Esophagus muscularis mucosa (tissue), 4 donors: ENCODE measurements around the gene SMG6. TPM values are rescaled to one million over a fixed set of nuclear protein-coding genes. Genes with fewer than 3 reads are reported as not detected.

Source experiments
- DNase-seq: peaks from one replicate; pipeline ENCODE4 v3.0.0-alpha.2; 2017; ENCODE audit errors: extremely low spot score
- H3K27ac ChIP-seq, 4 donors: fragments of 200-600 bp; sonication (generic); replicated peaks in 1 of 4; 1 replicate in 3 of 4; 2 replicates in 1 of 4; pipeline ENCODE4 v1.5.1; 2016 to 2019; ENCODE audit warnings: mild to moderate bottlenecking in 1 of 4
- H3K27me3 ChIP-seq, 4 donors: fragments of 200-600 bp; sonication (generic); one replicate each; pipeline versions ENCODE4 v1.5.1 to v1.6.0; 2016 to 2019
- H3K36me3 ChIP-seq, 4 donors: fragments of 200-600 bp; sonication (generic); one replicate each; pipeline ENCODE4 v1.5.1; 2016 to 2019
- H3K4me1 ChIP-seq, 4 donors: fragments of 200-600 bp; sonication (generic); one replicate each; pipeline ENCODE4 v1.5.1; 2016 to 2019
- H3K4me3 ChIP-seq, 4 donors: fragments of 200-600 bp; sonication (generic); 1 replicate in 2 of 4; 2 replicates in 2 of 4; pipeline ENCODE4 v1.5.1; 2016 to 2019; ENCODE audit warnings: mild to moderate bottlenecking in 4 of 4, moderate library complexity in 1 of 4
- H3K9me3 ChIP-seq, 4 donors: fragments of 200-600 bp; sonication (generic); 1 replicate in 3 of 4; 2 replicates in 1 of 4; pipeline ENCODE4 v1.5.1; 2016 to 2019
- CTCF ChIP-seq, 3 experiments: fragments of 200-600 bp in 2 of 3; fragments of 450-650 bp in 1 of 3; sonication (generic) in 2 of 3; IDR thresholded peaks; one replicate each; pipeline ENCODE4 v1.5.1; 2017 to 2019; ENCODE audit warnings: antibody characterized with exemption in 3 of 3, mild to moderate bottlenecking in 2 of 3, moderate library complexity in 1 of 3
- EP300 ChIP-seq: sonication (generic); formaldehyde crosslinking; IDR thresholded peaks from one replicate; pipeline ENCODE4 v1.6.1; 2017; ENCODE audit warnings: antibody characterized with exemption
- POLR2A ChIP-seq: fragments of 450-650 bp; IDR thresholded peaks from one replicate; pipeline ENCODE4 v1.6.1; 2017; ENCODE audit warnings: antibody characterized with exemption, moderate library complexity, mild to moderate bottlenecking, low read depth
- POLR2AphosphoS5 ChIP-seq, 2 donors: sonication (generic); formaldehyde crosslinking; IDR thresholded peaks; one replicate each; pipeline ENCODE4 v1.6.1; 2017; ENCODE audit warnings: antibody characterized with exemption in 2 of 2
- WGBS: methylation state at CpG from one replicate; pipeline ENCODE4 v1.1.5; 2018; 5-methylcytosine and 5-hydroxymethylcytosine counted together
- intact Hi-C: fragments of 100-400 bp; cut with DNase I; formaldehyde crosslinking; loops from one replicate; pipeline ENCODE4 v1.15.1; 2023
- total RNA-seq, 4 donors: library from RNA; depleted of rRNA; stranded (reverse); fragments of >200 nt; gene quantifications; one replicate each; pipeline versions ENCODE4 v1.1.0 to v1.2.1, GENCODE V29; 2016

SMG6 gene
- total RNA-seq, 4 donors from 2014 or later = 38.2 to 67.7 (median 47.7) TPM

- H3K27ac ChIP-seq = no peak overlapping the region
- H3K9me3 ChIP-seq = no peaks in the 10 kb centered on the region
- peaks cover 14 to 19% (median 18%) of the 10 kb centered on the region in 4 donors for H3K4me1 ChIP-seq
- TF ChIP-seq POLR2A = no peak
- TF ChIP-seq CTCF (IDR thresholded peaks at IDR 0.05) = no peak
- TF ChIP-seq POLR2AphosphoS5 (IDR thresholded peaks at IDR 0.05) = no peak
- no peak for TF ChIP-seq EP300
- peaks cover 0 to 9% (median 0%) of the 10 kb centered on the region in 4 donors for H3K36me3 ChIP-seq
- intact Hi-C loops = no loop called here
- no peak overlapping the region for H3K4me3 ChIP-seq
- no peaks in the 10 kb centered on the region for H3K27me3 ChIP-seq
- DNase-seq = no peak
- WGBS = 94% methylated on average over 15 of the region's 15 CpGs
These were observed 175.6 kb downstream of the SMG6 start for GRCh38 chr17:2128011-2128410.

- 97% methylated on average over 6 of the region's 6 CpGs for WGBS
- TF ChIP-seq EP300 (no peak), CTCF (IDR thresholded peaks at IDR 0.05) (no peak), POLR2A (no peak), POLR2AphosphoS5 (IDR thresholded peaks at IDR 0.05) (no peak)
- no peak for DNase-seq
- Histone ChIP-seq H3K27ac (no peak overlapping the region), H3K36me3 (peaks cover 0 to under 1% (median 0%) of the 10 kb centered on the region in 4 donors), H3K27me3 (no peaks in the 10 kb centered on the region), H3K4me1 (peaks cover 26 to 31% (median 26%) of the 10 kb centered on the region in 4 donors), H3K9me3 (no peaks in the 10 kb centered on the region), H3K4me3 (no peak overlapping the region)
- intact Hi-C loops = no loop called here
These were observed 178.5 kb downstream of the SMG6 start for GRCh38 chr17:2125013-2125535.

GRCh38 chr17:2124391-2124790 lies 179.2 kb downstream of the SMG6 start:
- 85% methylated on average over 6 of the region's 6 CpGs for WGBS
- peaks cover 26 to 31% (median 26%) of the 10 kb centered on the region in 4 donors for H3K4me1 ChIP-seq
- H3K9me3 ChIP-seq = no peaks in the 10 kb centered on the region
- no peaks in the 10 kb centered on the region for H3K27me3 ChIP-seq
- peaks cover 0 to 6% (median 2%) of the 10 kb centered on the region in 4 donors for H3K36me3 ChIP-seq
- TF ChIP-seq CTCF (IDR thresholded peaks at IDR 0.05) = no peak
- no peak for TF ChIP-seq POLR2A
- no peak for TF ChIP-seq EP300
- no peak for TF ChIP-seq POLR2AphosphoS5 (IDR thresholded peaks at IDR 0.05)
- no peak overlapping the region for H3K4me3 ChIP-seq
- DNase-seq = no peak
- peak overlapping the region in 3 of 4 donors; percentile 55 to 72 (median 59) for H3K27ac ChIP-seq
- intact Hi-C loops = no loop called here

- H3K9me3 ChIP-seq = no peaks in the 10 kb centered on the region
- intact Hi-C loops = no loop called here
- TF ChIP-seq POLR2A = no peak
- TF ChIP-seq POLR2AphosphoS5 (IDR thresholded peaks at IDR 0.05) = no peak
- no peak for TF ChIP-seq CTCF (IDR thresholded peaks at IDR 0.05)
- TF ChIP-seq EP300 = no peak
- H3K27ac ChIP-seq = peak overlapping the region; percentile 53 to 72 (median 57)
- 47% methylated on average over 7 of the region's 7 CpGs for WGBS
- no peak overlapping the region for H3K4me3 ChIP-seq
- peaks cover 26 to 31% (median 26%) of the 10 kb centered on the region in 4 donors for H3K4me1 ChIP-seq
- H3K36me3 ChIP-seq = peaks cover 0 to 9% (median 2%) of the 10 kb centered on the region in 4 donors
- no peaks in the 10 kb centered on the region for H3K27me3 ChIP-seq
- DNase-seq = no peak
These were observed 180.0 kb downstream of the SMG6 start for GRCh38 chr17:2123375-2124251.
